OCI-LY7 (cell line): ENCODE data around the gene NUPR2. TPM values are rescaled to one million over a fixed set of nuclear protein-coding genes. Genes with fewer than 3 reads are reported as not detected.
A peak's percentile ranks its signal among the peaks of the same experiment; 100 is the strongest.
"Not testable (repeated sequence)": the region's sequence is repeated elsewhere in the genome, so short reads cannot be mapped to it uniquely, and the experiment has no call there.

ENCODE experiments used
- BruUV-seq: library from RNA; stranded (reverse); fragments of 400-500 nt; replicated peaks from 2 replicates; lab custom pipeline; 2021; lab: Mats Ljungman, UMichigan
- CTCF ChIA-PET: fragments of 300-600 bp; sonication (Branson Sonifier 250); formaldehyde crosslinking; loops from one replicate; lab custom pipeline; 2022; ENCODE audit warnings: antibody characterized with exemption; ENCODE audit not compliant: unreplicated experiment; lab: Charles Lee
- POLR2A ChIA-PET: fragments of 300-600 bp; sonication (Branson Sonifier 250); formaldehyde crosslinking; loops from one replicate; lab custom pipeline; 2022; ENCODE audit warnings: antibody characterized with exemption; lab: Charles Lee
- DNase-seq: peaks from one replicate; pipeline ENCODE4 v3.0.0-alpha.2; 2015; ENCODE audit warnings: low spot score
- H2AFZ ChIP-seq: fragments of 200-600 bp; sonication (generic), shearing (Covaris generic); 2 replicates; pipeline ENCODE4 v1.6.1; 2014; ENCODE audit warnings: mild to moderate bottlenecking, antibody characterized with exemption, low read length, moderate library complexity
- H3K27ac ChIP-seq: fragments of 200-600 bp; sonication (generic); 2 replicates; pipeline ENCODE4 v1.5.1; 2014; ENCODE audit warnings: mixed run types, low read depth, mild to moderate bottlenecking, moderate library complexity, low read length, inconsistent platforms; ENCODE audit not compliant: poor library complexity, severe bottlenecking
- H3K36me3 ChIP-seq: fragments of 200-600 bp; sonication (generic); 2 replicates; pipeline ENCODE4 v1.6.1; 2014; ENCODE audit warnings: mild to moderate bottlenecking, antibody characterized with exemption, low read length, moderate library complexity, mixed read lengths; ENCODE audit not compliant: insufficient read depth
- H3K4me1 ChIP-seq: fragments of 200-600 bp; sonication (generic); 2 replicates; pipeline ENCODE4 v1.5.1; 2014; ENCODE audit warnings: mild to moderate bottlenecking, low read length; ENCODE audit not compliant: insufficient read depth, poor library complexity, severe bottlenecking
- H3K4me2 ChIP-seq: fragments of 200-600 bp; sonication (generic); 2 replicates; pipeline ENCODE4 v1.6.1; 2014; ENCODE audit warnings: mild to moderate bottlenecking, low read length
- H3K4me3 ChIP-seq: fragments of 200-600 bp; sonication (generic); 2 replicates; pipeline ENCODE4 v1.5.1; 2014; ENCODE audit warnings: mild to moderate bottlenecking, low read depth, low read length; ENCODE audit not compliant: poor library complexity, severe bottlenecking
- H3K79me2 ChIP-seq: fragments of 200-600 bp; sonication (generic); 2 replicates; pipeline ENCODE4 v1.6.1; 2016; ENCODE audit warnings: low read depth, mild to moderate bottlenecking, low read length, moderate library complexity, mixed read lengths; ENCODE audit not compliant: insufficient read depth
- H3K9me2 ChIP-seq: fragments of 200-600 bp; sonication (generic); 2 replicates; pipeline ENCODE4 v1.6.1; 2016; ENCODE audit warnings: mild to moderate bottlenecking, low read length, mixed read lengths; ENCODE audit not compliant: insufficient read depth
- H3K9me3 ChIP-seq: fragments of 200-600 bp; sonication (generic); 2 replicates; pipeline ENCODE4 v1.6.1; 2014; ENCODE audit warnings: mild to moderate bottlenecking, mixed run types, low read length, mixed read lengths
- H4K20me1 ChIP-seq: fragments of 200-600 bp; sonication (generic); 2 replicates; pipeline ENCODE4 v1.6.1; 2014; ENCODE audit warnings: mild to moderate bottlenecking, antibody characterized with exemption, low read length, moderate library complexity, mixed read lengths; ENCODE audit not compliant: insufficient read depth
- EZH2phosphoT487 ChIP-seq: fragments of 200-600 bp; sonication (generic); IDR thresholded peaks from 2 replicates; pipeline ENCODE4 v1.6.1; 2018; ENCODE audit warnings: low read depth, borderline replicate concordance, mild to moderate bottlenecking, mixed run types, antibody characterized with exemption, low read length, moderate library complexity, mixed read lengths
- intact Hi-C: fragments of 100-400 bp; cut with micrococcal nuclease; formaldehyde crosslinking; loops from one replicate; pipeline ENCODE4 v1.10.0; 2022; ENCODE audit not compliant: unreplicated experiment
- total RNA-seq, 2 experiments: library from RNA; depleted of rRNA in 1 of 2; stranded (reverse); fragments of >200 nt in 1 of 2; shearing (Covaris generic) in 1 of 2; gene quantifications; 2 replicates each; pipeline ENCODE4 v1.2.3, GENCODE V29; 2014 to 2022
- TF ChIP-seq, protein P1 (sequence below): fragments of 200-600 bp; sonication (generic); conservative IDR thresholded peaks from 2 replicates; pipeline ENCODE4 v1.5.1; 2014; ENCODE audit warnings: mild to moderate bottlenecking, antibody characterized with exemption, low read length, moderate library complexity, mixed read lengths

The NUPR2 gene
- total RNA-seq, 2 experiments from 2014 or later: not detected

DNA sequence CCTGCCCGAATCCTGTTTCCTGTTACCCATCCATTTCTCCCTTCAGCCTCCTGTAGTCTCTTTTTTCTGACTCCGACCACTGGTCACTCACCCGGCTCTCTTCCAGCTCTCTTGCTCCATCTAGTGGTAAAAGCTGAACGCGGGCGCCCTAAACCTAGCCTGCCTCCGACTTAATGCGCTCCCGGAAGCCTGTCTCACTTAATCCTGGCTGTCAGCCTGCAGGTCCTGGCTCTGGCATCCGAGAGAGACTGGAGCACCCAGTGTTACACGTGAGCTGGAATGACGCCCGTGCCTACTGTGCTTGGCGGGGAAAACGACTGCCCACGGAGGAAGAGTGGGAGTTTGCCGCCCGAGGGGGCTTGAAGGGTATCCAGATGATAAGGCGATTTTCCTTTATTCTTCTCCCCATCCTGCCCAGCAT lies 41.8 kb downstream of the NUPR2 start:
- Histone ChIP-seq H3K4me3 (no peak overlapping the region), H3K36me3 (peaks cover 36% of the 10 kb centered on the region), H3K79me2 (no peaks in the 10 kb centered on the region), H3K4me2 (no peak overlapping the region), H3K9me2 (no peaks in the 10 kb centered on the region), H3K4me1 (no peaks in the 10 kb centered on the region), H4K20me1 (no peaks in the 10 kb centered on the region), H3K27ac (no peak overlapping the region), H2AFZ (no peak overlapping the region), H3K9me3 (no peaks in the 10 kb centered on the region)
- TF ChIP-seq, protein P1, sequence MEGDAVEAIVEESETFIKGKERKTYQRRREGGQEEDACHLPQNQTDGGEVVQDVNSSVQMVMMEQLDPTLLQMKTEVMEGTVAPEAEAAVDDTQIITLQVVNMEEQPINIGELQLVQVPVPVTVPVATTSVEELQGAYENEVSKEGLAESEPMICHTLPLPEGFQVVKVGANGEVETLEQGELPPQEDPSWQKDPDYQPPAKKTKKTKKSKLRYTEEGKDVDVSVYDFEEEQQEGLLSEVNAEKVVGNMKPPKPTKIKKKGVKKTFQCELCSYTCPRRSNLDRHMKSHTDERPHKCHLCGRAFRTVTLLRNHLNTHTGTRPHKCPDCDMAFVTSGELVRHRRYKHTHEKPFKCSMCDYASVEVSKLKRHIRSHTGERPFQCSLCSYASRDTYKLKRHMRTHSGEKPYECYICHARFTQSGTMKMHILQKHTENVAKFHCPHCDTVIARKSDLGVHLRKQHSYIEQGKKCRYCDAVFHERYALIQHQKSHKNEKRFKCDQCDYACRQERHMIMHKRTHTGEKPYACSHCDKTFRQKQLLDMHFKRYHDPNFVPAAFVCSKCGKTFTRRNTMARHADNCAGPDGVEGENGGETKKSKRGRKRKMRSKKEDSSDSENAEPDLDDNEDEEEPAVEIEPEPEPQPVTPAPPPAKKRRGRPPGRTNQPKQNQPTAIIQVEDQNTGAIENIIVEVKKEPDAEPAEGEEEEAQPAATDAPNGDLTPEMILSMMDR: peak; percentile 93
- TF ChIP-seq EZH2phosphoT487: no peak
- POLR2A ChIA-PET: interaction anchor here (0.9 to 1.3 kb wide), 3 partner anchors 9 to 433 kb away, joined by 3 to 10 read pairs (median 4); no protein-coding TSS in a partner anchor
- CTCF ChIA-PET: interaction anchor here (0.6 to 1.2 kb wide), 3 partner anchors 9 to 23 kb away, joined by 3 to 5 read pairs (median 3); partner anchors contain the start of genes CCT6A and PSPH
- peak; percentile 78 for DNase-seq
- intact Hi-C loops: loop anchor here (1.0 kb wide), 2 partner anchors 70 to 433 kb away; no protein-coding TSS in a partner anchor
- BruUV-seq: no TSS peak

DNA sequence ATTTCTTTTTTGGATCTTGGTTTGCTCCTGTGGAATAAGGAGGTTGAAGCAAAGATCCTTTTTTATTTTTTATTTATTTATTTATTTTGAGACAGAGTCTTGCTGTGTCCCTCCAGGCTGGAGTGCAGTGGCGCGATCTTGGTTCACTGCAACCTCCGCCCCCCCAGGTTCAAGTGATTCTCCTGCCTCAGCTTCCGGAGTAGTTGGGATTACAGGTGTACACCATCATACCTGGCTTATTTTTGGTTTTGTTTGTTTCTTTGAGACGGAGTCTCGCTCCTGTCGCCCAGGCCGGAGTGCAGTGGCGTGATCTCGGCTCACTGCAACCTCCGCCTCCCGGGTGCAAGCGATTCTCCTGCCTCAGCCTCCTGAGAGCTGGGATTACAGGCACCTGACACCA lies 49.8 kb downstream of the NUPR2 start:
- H3K9me3 ChIP-seq, CTCF ChIA-PET, H3K9me2 ChIP-seq, H2AFZ ChIP-seq, BruUV-seq, H4K20me1 ChIP-seq, DNase-seq, H3K27ac ChIP-seq, H3K4me3 ChIP-seq, H3K4me2 ChIP-seq: not testable (repeated sequence)
- Histone ChIP-seq H3K36me3 (peaks cover 62% of the 10 kb centered on the region), H3K4me1 (peaks cover 26% of the 10 kb centered on the region), H3K79me2 (peaks cover 14% of the 10 kb centered on the region)
- POLR2A ChIA-PET: interaction anchor here (1.1 to 4.9 kb wide), 2 partner anchors 15 to 58 kb away, joined by 3 to 46 read pairs; partner anchors contain the start of genes CCT6A and PSPH
- intact Hi-C loops: loop anchor here (10.0 kb wide), 1 partner anchor 702 kb away; the partner anchor contains the start of gene LANCL2

Other genes starting within 250 kb of the NUPR2 start
- gene ZNF713, start 229.0 kb downstream of the NUPR2 start, total RNA-seq (2014; rRNA removed; shearing (Covaris generic)): 2.1 and 3.3 TPM in 2 replicates
- gene ZNF713, start 229.0 kb downstream of the NUPR2 start, total RNA-seq (2022): 1.8 and 2.3 TPM in 2 replicates
- gene MRPS17, start 164.5 kb downstream of the NUPR2 start, total RNA-seq (2014; rRNA removed; shearing (Covaris generic)): 24.9 and 27.8 TPM in 2 replicates
- 18.0 and 23.2 TPM in 2 replicates for gene MRPS17, start 164.5 kb downstream of the NUPR2 start, total RNA-seq (2022)
- gene NIPSNAP2, start 151.8 kb downstream of the NUPR2 start, total RNA-seq (2014; rRNA removed; shearing (Covaris generic)): 28.9 and 35.9 TPM in 2 replicates
- gene NIPSNAP2, start 151.8 kb downstream of the NUPR2 start, total RNA-seq (2022): 49.9 and 53.1 TPM in 2 replicates
- gene PSPH, start 65.0 kb downstream of the NUPR2 start, total RNA-seq (2014; rRNA removed; shearing (Covaris generic)): 62.9 and 64.7 TPM in 2 replicates
- 45.1 and 55.3 TPM in 2 replicates for gene PSPH, start 65.0 kb downstream of the NUPR2 start, total RNA-seq (2022)
- 151 and 196 TPM in 2 replicates for gene CCT6A, start 64.7 kb downstream of the NUPR2 start, total RNA-seq (2014; rRNA removed; shearing (Covaris generic))
- gene CCT6A, start 64.7 kb downstream of the NUPR2 start, total RNA-seq (2022): 181 and 219 TPM in 2 replicates
- gene SUMF2, start 52.1 kb downstream of the NUPR2 start, total RNA-seq (2014; rRNA removed; shearing (Covaris generic)): 46.4 and 60.8 TPM in 2 replicates
- gene SUMF2, start 52.1 kb downstream of the NUPR2 start, total RNA-seq (2022): 107 and 110 TPM in 2 replicates
- 1.8 and 5.6 TPM in 2 replicates for gene PHKG1, start 23.5 kb downstream of the NUPR2 start, total RNA-seq (2014; rRNA removed; shearing (Covaris generic))
- 2.2 and 3.3 TPM in 2 replicates for gene PHKG1, start 23.5 kb downstream of the NUPR2 start, total RNA-seq (2022)
- 381 and 517 TPM in 2 replicates for gene CHCHD2, start 9.9 kb downstream of the NUPR2 start, total RNA-seq (2014; rRNA removed; shearing (Covaris generic))
- gene CHCHD2, start 9.9 kb downstream of the NUPR2 start, total RNA-seq (2022): 478 and 522 TPM in 2 replicates